HepG2 (cell line): ENCODE data around the gene ABCG1. TPM values are rescaled to one million over a fixed set of nuclear protein-coding genes. Genes with fewer than 3 reads are reported as not detected.

Experiments used
- ATAC-seq: fragments of 200-7000 bp; cut with Tn5 transposase; 3 replicates; pipeline ENCODE4 v1.9.1; 2020; ENCODE audit warnings: mild to moderate bottlenecking, moderate library complexity
- BruUV-seq: library from RNA; stranded (reverse); fragments of 400-500 nt; replicated peaks from 2 replicates; lab custom pipeline; 2021; lab: Mats Ljungman, UMichigan
- CTCF ChIA-PET: fragments of 300-600 bp; formaldehyde crosslinking; extraction: SDS; loops from one replicate; lab custom pipeline; 2021; ENCODE audit warnings: low total read pairs, inconsistent platforms, low intra/inter-chr PET ratio; lab: Yijun Ruan, JAX
- POLR2A ChIA-PET: fragments of 350-600 bp; sonication (Branson Sonifier 250); formaldehyde crosslinking; loops from one replicate; lab custom pipeline; 2020; ENCODE audit warnings: antibody characterized with exemption, inconsistent platforms; lab: Yijun Ruan, JAX
- DNase-seq: peaks from one replicate; pipeline ENCODE4 v3.0.0-alpha.2; 2015; ENCODE audit warnings: low spot score
- FAIRE-seq: peaks from 3 replicates; lab custom pipeline; 2011; peaks lifted over from hg19 to GRCh38; lab: Jason Lieb, UNC
- H2AFZ ChIP-seq: one replicate; pipeline ENCODE4 v1.6.1; 2011; ENCODE audit warnings: low read length, inconsistent platforms
- H3K27ac ChIP-seq: fragments of 300-600 bp; 3 replicates; pipeline ENCODE4 v1.8.0; 2011; ENCODE audit warnings: mixed run types, mild to moderate bottlenecking, mixed read lengths, low read length, inconsistent platforms; ENCODE audit not compliant: insufficient read depth; ENCODE audit errors: extremely low read length
- H3K27me3 ChIP-seq, 2 experiments: fragments of 200-600 bp in 1 of 2; 2 replicates in 1 of 2; 3 replicates in 1 of 2; pipeline versions ENCODE4 v1.6.0 to v1.8.0; 2011; ENCODE audit warnings: low read length in 2 of 2, mild to moderate bottlenecking in 2 of 2, moderate library complexity in 2 of 2, inconsistent platforms in 1 of 2; ENCODE audit not compliant: insufficient read depth in 2 of 2, control insufficient read depth in 1 of 2
- H3K36me3 ChIP-seq, 2 experiments: fragments of 200-600 bp in 1 of 2; replicated peaks in 1 of 2; 2 replicates in 1 of 2; 3 replicates in 1 of 2; pipeline versions ENCODE4 v1.5.1 to v1.8.0; 2011; ENCODE audit warnings: low read length in 2 of 2, inconsistent platforms in 1 of 2; ENCODE audit not compliant: insufficient read depth in 2 of 2, control insufficient read depth in 1 of 2
- H3K4me1 ChIP-seq: 2 replicates; pipeline ENCODE4 v1.5.1; 2012; ENCODE audit warnings: low read length, inconsistent platforms; ENCODE audit not compliant: insufficient read depth
- H3K4me2 ChIP-seq: 2 replicates; pipeline ENCODE4 v1.6.0; 2011; ENCODE audit warnings: low read depth, low read length, inconsistent platforms
- H3K4me3 ChIP-seq, 3 experiments: fragments of 200-600 bp in 1 of 3; sonication (generic), shearing (Covaris generic) in 1 of 3; replicated peaks in 1 of 3; 2 replicates each; pipeline ENCODE4 v1.5.1; 2011 to 2016; ENCODE audit warnings: low read length in 3 of 3, inconsistent platforms in 2 of 3, low read depth in 2 of 3, mild to moderate bottlenecking in 2 of 3, control low read depth in 1 of 3, mixed read lengths in 1 of 3; ENCODE audit not compliant: insufficient read depth in 1 of 3
- H3K79me2 ChIP-seq: one replicate; pipeline ENCODE4 v1.6.1; 2011; ENCODE audit warnings: low read length, inconsistent platforms; ENCODE audit not compliant: insufficient read depth
- H3K9ac ChIP-seq: 2 replicates; pipeline ENCODE4 v1.6.0; 2011; ENCODE audit warnings: mild to moderate bottlenecking, low read depth, low read length, inconsistent platforms; ENCODE audit not compliant: insufficient read depth
- H3K9me3 ChIP-seq: 2 replicates; pipeline ENCODE4 v1.5.1; 2012; ENCODE audit warnings: mild to moderate bottlenecking, low read length
- H4K20me1 ChIP-seq: 2 replicates; pipeline ENCODE4 v1.6.0; 2011; ENCODE audit warnings: inconsistent platforms, mild to moderate bottlenecking, low read length, moderate library complexity; ENCODE audit not compliant: insufficient read depth
- ATAD3A ChIP-seq: sonication (generic); formaldehyde crosslinking; IDR thresholded peaks from 2 replicates; pipeline ENCODE4 v1.4.0; 2020; ENCODE audit warnings: missing genetic modification reagents
- GATAD1 ChIP-seq: IDR thresholded peaks from 2 replicates; pipeline ENCODE4 v1.6.1; 2016; ENCODE audit warnings: missing genetic modification reagents, missing compliant biosample characterization
- HDAC6 ChIP-seq: fragments of 200-600 bp; sonication (generic); IDR thresholded peaks from 2 replicates; pipeline ENCODE4 v1.7.0; 2017; ENCODE audit warnings: mild to moderate bottlenecking, antibody characterized with exemption, low read length, low read depth
- MTA3 ChIP-seq: sonication (generic); formaldehyde crosslinking; IDR thresholded peaks from 2 replicates; pipeline ENCODE4 v1.4.0; 2020; ENCODE audit warnings: missing genetic modification reagents
- NFIB ChIP-seq: sonication (generic); formaldehyde crosslinking; IDR thresholded peaks from 2 replicates; pipeline ENCODE4 v1.9.0; 2021; ENCODE audit warnings: missing genetic modification reagents, mild to moderate bottlenecking, borderline replicate concordance
- POLR2A ChIP-seq, 2 experiments: IDR thresholded peaks; 2 replicates each; pipeline ENCODE4 v1.6.1; 2011; ENCODE audit warnings: low read depth in 2 of 2, low read length in 2 of 2, mild to moderate bottlenecking in 1 of 2, moderate library complexity in 1 of 2; ENCODE audit not compliant: insufficient read depth in 1 of 2
- REST ChIP-seq, 2 experiments: IDR thresholded peaks; 2 replicates each; pipeline ENCODE4 v1.6.1; 2011 to 2012; ENCODE audit warnings: low read length in 2 of 2, borderline replicate concordance in 1 of 2, low read depth in 1 of 2, mild to moderate bottlenecking in 1 of 2, moderate library complexity in 1 of 2
- SPEN ChIP-seq: sonication (generic); formaldehyde crosslinking; IDR thresholded peaks from 2 replicates; pipeline ENCODE4 v1.5.1; 2020; ENCODE audit warnings: low read depth, mild to moderate bottlenecking, missing genetic modification reagents
- TSC22D2 ChIP-seq: sonication (generic); formaldehyde crosslinking; IDR thresholded peaks from 2 replicates; pipeline ENCODE4 v1.5.1; 2020; ENCODE audit warnings: missing genetic modification reagents, mild to moderate bottlenecking, borderline replicate concordance
- U2AF2 ChIP-seq: fragments of 200-400 bp; formaldehyde crosslinking; IDR thresholded peaks from 2 replicates; pipeline ENCODE4 v1.6.1; 2017; ENCODE audit warnings: low read depth, mild to moderate bottlenecking, low read length
- ZMYM3 ChIP-seq: sonication (generic); formaldehyde crosslinking; IDR thresholded peaks from 2 replicates; pipeline ENCODE4 v1.5.1; 2020; ENCODE audit warnings: mild to moderate bottlenecking, missing genetic modification reagents
- ZNF569 ChIP-seq: sonication (generic); formaldehyde crosslinking; IDR thresholded peaks from 2 replicates; pipeline ENCODE4 v1.5.0; 2020; ENCODE audit warnings: mild to moderate bottlenecking, missing genetic modification reagents, moderate library complexity, borderline replicate concordance
- ZNF746 ChIP-seq: sonication (generic); formaldehyde crosslinking; IDR thresholded peaks from 2 replicates; pipeline ENCODE4 v1.8.0; 2022; ENCODE audit warnings: mild to moderate bottlenecking, missing genetic modification reagents
- WGBS: methylation state at CpG from one replicate; pipeline ENCODE4 v1.1.6; 2017; ENCODE audit warnings: low lambda C conversion rate; 5-methylcytosine and 5-hydroxymethylcytosine counted together
- in situ Hi-C: cut with HindIII; loops from 2 replicates; pipeline ENCODE4 v1.10.0; 2017; ENCODE audit warnings: low pct_unique_long_range_greater_than_20kb; ENCODE audit not compliant: extremely low pct_ligation_motif_present
- intact Hi-C: fragments of 100-400 bp; cut with micrococcal nuclease; formaldehyde crosslinking; loops from one replicate; pipeline ENCODE4 v1.10.0; 2022; ENCODE audit not compliant: unreplicated experiment
- polyA plus RNA-seq, 8 experiments: library from polyadenylated mRNA; depleted of rRNA in 3 of 8; stranded (reverse) in 7 of 8; unstranded in 1 of 8; fragments of >200 nt; fragmentation: Illumina TruSeq in 4 of 8; extraction: Trizol in 4 of 8; gene quantifications; 2 replicates each; pipeline versions ENCODE4 v1.2.1 to v1.2.3, GENCODE V29; 2011 to 2016; ENCODE audit warnings: low read depth in 4 of 8, missing spikeins in 1 of 8, mixed read lengths in 1 of 8; ENCODE audit not compliant: insufficient read depth in 1 of 8
- total RNA-seq, 5 experiments: library from RNA; depleted of rRNA; stranded (reverse); fragments of >200 nt; fragmentation: Illumina TruSeq; extraction: Trizol; gene quantifications; 2 replicates each; pipeline ENCODE4 v1.2.3, GENCODE V29; 2016; ENCODE audit warnings: low read depth in 1 of 5
- TF ChIP-seq, protein P1 (sequence below): sonication (generic); formaldehyde crosslinking; conservative IDR thresholded peaks from 2 replicates; pipeline ENCODE4 v1.5.0; 2020; ENCODE audit warnings: missing genetic modification reagents
- TF ChIP-seq, protein P2 (sequence below): sonication (generic); formaldehyde crosslinking; conservative IDR thresholded peaks from 2 replicates; pipeline ENCODE4 v1.4.0; 2020; ENCODE audit warnings: missing genetic modification reagents

ABCG1 gene
- total and polyA plus RNA-seq, 2 of the 13 experiments (the other 11 are each of a cell fraction or from before 2014, with no cell fraction given) = 0.04 TPM; not detected in 1

DNA sequence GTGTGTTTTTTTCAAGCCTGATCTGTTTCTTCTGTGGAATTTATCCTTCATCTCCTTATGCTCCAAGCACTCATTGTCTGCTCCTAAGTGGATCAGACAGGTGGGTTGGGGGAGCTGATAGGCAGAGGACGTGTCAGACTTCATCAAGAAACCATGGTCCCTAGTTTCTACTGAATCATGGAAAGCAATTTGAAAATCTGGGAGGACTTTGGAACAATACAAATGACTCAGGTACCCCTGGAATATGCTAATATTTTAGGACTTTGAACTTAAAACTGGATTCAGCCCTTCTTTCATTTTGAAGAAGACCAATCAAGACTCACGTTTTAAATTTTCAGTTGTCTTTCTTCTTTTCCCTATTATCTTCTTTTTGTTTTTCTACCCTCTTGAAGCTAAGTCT is 7.7 kb downstream of the ABCG1 start:
- no peak overlapping the region for H3K4me2 ChIP-seq
- H3K27ac ChIP-seq = no peak overlapping the region
- H3K36me3 ChIP-seq = no peaks in the 10 kb centered on the region
- TF ChIP-seq TSC22D2 (CRISPR knock-in tag) (no peak), ZMYM3 (CRISPR knock-in tag) (no peak), NFIB (no peak), SPEN (CRISPR knock-in tag) (no peak), ZNF569 (CRISPR knock-in tag) (no peak), ATAD3A (no peak), U2AF2 (no peak), REST (IDR thresholded peaks at IDR 0.05; ENCODE audit: borderline replicate concordance in 1 of 2, low read depth in 1 of 2, low read length in 2 of 2) (no peak), MTA3 (CRISPR knock-in tag) (no peak), HDAC6 (no peak), ZNF746 (CRISPR knock-in tag) (no peak), POLR2A (IDR thresholded peaks at IDR 0.05; ENCODE audit: insufficient read depth in 1 of 2, low read depth in 2 of 2, low read length in 2 of 2) (no peak), GATAD1 (CRISPR knock-in tag) (no peak)
- TF ChIP-seq, protein P1, sequence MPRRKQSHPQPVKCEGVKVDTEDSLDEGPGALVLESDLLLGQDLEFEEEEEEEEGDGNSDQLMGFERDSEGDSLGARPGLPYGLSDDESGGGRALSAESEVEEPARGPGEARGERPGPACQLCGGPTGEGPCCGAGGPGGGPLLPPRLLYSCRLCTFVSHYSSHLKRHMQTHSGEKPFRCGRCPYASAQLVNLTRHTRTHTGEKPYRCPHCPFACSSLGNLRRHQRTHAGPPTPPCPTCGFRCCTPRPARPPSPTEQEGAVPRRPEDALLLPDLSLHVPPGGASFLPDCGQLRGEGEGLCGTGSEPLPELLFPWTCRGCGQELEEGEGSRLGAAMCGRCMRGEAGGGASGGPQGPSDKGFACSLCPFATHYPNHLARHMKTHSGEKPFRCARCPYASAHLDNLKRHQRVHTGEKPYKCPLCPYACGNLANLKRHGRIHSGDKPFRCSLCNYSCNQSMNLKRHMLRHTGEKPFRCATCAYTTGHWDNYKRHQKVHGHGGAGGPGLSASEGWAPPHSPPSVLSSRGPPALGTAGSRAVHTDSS = no peak
- TF ChIP-seq, protein P2, sequence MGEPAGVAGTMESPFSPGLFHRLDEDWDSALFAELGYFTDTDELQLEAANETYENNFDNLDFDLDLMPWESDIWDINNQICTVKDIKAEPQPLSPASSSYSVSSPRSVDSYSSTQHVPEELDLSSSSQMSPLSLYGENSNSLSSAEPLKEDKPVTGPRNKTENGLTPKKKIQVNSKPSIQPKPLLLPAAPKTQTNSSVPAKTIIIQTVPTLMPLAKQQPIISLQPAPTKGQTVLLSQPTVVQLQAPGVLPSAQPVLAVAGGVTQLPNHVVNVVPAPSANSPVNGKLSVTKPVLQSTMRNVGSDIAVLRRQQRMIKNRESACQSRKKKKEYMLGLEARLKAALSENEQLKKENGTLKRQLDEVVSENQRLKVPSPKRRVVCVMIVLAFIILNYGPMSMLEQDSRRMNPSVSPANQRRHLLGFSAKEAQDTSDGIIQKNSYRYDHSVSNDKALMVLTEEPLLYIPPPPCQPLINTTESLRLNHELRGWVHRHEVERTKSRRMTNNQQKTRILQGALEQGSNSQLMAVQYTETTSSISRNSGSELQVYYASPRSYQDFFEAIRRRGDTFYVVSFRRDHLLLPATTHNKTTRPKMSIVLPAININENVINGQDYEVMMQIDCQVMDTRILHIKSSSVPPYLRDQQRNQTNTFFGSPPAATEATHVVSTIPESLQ = no peak
- peaks cover 0 to 65% of the 10 kb centered on the region in 2 experiments; a peak in 3 of 5 replicates for H3K27me3 ChIP-seq
- no peaks in the 10 kb centered on the region for H3K9me3 ChIP-seq
- H4K20me1 ChIP-seq = no peaks in the 10 kb centered on the region
- 0 out of 2 replicates have a peak, but pooled peaks cover 7% of the 10 kb centered on the region for H3K4me1 ChIP-seq
- H3K79me2 ChIP-seq = no peaks in the 10 kb centered on the region
- no TSS peak for BruUV-seq
- no peak for FAIRE-seq
- ChIA-PET POLR2A (no interaction called here), CTCF (no interaction called here)
- no peak overlapping the region for H2AFZ ChIP-seq
- WGBS = 18% methylated on average over 2 of the region's 2 CpGs
- no peak overlapping the region for H3K9ac ChIP-seq
- in situ Hi-C loops (no loop called here), intact Hi-C loops (no loop called here)
- ATAC-seq = no peak
- no peak overlapping the region for H3K4me3 ChIP-seq
- DNase-seq = no peak
